ENCODE measurements around the gene LCN10. TPM values are rescaled to one million over a fixed set of nuclear protein-coding genes. Genes with fewer than 3 reads are reported as not detected.
A peak's percentile ranks its signal among the peaks of the same experiment; 100 is the strongest.

The LCN10 gene
- total RNA-seq, 1 experiment from 2014 or later, result 1.5 TPM

DNA sequence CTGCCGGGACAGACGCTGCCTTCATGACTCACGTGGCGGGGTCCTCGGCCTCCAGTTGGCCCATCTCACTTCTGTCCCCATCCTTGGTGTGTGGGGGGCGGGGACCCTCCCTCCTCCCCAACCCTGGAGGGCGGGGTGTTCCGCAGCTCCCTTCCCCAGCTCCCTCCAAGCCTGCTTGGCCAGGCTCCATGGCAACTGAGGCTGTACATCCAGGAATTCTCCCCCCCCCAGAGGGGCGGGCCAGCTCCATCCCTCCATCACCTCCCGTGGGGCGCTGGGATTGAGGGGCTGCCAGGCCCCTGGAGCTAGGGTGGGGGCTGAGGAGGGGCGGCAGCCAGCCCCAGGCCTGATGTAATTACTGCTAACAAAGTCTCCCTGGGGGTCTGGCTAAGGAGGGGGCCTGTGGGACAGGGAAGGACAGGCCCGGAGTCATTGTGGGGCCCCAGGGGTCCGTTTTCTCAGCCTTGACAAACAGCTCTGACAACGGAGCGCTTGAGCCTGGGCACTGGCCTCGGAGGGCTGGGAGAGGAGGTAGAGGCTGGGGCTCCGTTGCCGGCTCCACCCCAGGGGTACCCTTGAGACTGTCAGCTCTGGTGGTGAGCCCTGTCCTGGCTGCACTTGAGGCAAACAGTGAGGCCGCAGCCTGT is 22.4 kb downstream of the LCN10 start:
- no CpG with 5 or more reads among the region's 20 CpGs for WGBS (ENCODE audit: extremely low coverage, insufficient read length, low lambda C conversion rate)

More for the DNA sequence above, 22.4 kb downstream of the LCN10 start:
- H3K23me2 ChIP-seq (ENCODE audit: insufficient read length, low read depth, low read length, poor library complexity, severe bottlenecking), result no peaks in the 10 kb centered on the region
- H3T11ph ChIP-seq (ENCODE audit: low read length), result no peak overlapping the region
- H2BK120ac ChIP-seq (ENCODE audit: low read depth, low read length, poor library complexity, severe bottlenecking), result no peak overlapping the region
- H3K4me3 Mint-ChIP-seq, result no peak overlapping the region; a peak in 1 of 5 replicates
- no peaks in the 10 kb centered on the region for H3K79me1 ChIP-seq (ENCODE audit: insufficient read depth, low read depth, low read length, poor library complexity, severe bottlenecking)
- no peak overlapping the region for H3K56ac ChIP-seq (ENCODE audit: insufficient read length, low read depth, low read length)
- no peaks in the 10 kb centered on the region for H3K79me2 ChIP-seq (ENCODE audit: insufficient read depth, low read length)
- TF ChIP-seq, protein P1, sequence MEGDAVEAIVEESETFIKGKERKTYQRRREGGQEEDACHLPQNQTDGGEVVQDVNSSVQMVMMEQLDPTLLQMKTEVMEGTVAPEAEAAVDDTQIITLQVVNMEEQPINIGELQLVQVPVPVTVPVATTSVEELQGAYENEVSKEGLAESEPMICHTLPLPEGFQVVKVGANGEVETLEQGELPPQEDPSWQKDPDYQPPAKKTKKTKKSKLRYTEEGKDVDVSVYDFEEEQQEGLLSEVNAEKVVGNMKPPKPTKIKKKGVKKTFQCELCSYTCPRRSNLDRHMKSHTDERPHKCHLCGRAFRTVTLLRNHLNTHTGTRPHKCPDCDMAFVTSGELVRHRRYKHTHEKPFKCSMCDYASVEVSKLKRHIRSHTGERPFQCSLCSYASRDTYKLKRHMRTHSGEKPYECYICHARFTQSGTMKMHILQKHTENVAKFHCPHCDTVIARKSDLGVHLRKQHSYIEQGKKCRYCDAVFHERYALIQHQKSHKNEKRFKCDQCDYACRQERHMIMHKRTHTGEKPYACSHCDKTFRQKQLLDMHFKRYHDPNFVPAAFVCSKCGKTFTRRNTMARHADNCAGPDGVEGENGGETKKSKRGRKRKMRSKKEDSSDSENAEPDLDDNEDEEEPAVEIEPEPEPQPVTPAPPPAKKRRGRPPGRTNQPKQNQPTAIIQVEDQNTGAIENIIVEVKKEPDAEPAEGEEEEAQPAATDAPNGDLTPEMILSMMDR (conservative IDR thresholded peaks at IDR 0.05), result no peak
- peak; percentile 41 for DNase-seq
- no peak overlapping the region for H2AFZ ChIP-seq (ENCODE audit: low read length)
- no peak overlapping the region for H3K23ac ChIP-seq (ENCODE audit: insufficient read length, low read depth, low read length)
- peak overlapping the region in 1 of 3 experiments; percentile 83; a peak in 3 of 7 replicates for H3K27ac Mint-ChIP-seq
- H3K27me3 ChIP-seq (ENCODE audit: insufficient read depth, low read length), result no peaks in the 10 kb centered on the region
- H3K4me1 ChIP-seq (ENCODE audit: insufficient read depth, low read length), result no peaks in the 10 kb centered on the region
- no peak overlapping the region for H3K9ac ChIP-seq (ENCODE audit: extremely low read depth, insufficient read length, low read length)
- no peak overlapping the region for H3K27ac ChIP-seq (ENCODE audit: insufficient read length, low read depth, low read length)
- H2BK5ac ChIP-seq (ENCODE audit: insufficient read length, low read length), result no peak overlapping the region
- no peaks in the 10 kb centered on the region; a peak in 1 of 5 replicates for H3K9me3 Mint-ChIP-seq
- H4K5ac ChIP-seq (ENCODE audit: insufficient read length, low read depth, low read length), result no peak overlapping the region
- no peak overlapping the region for H2AK5ac ChIP-seq (ENCODE audit: insufficient read length, low read length)
- no peak overlapping the region for H4K91ac ChIP-seq (ENCODE audit: insufficient read length, low read depth, low read length)
- no peaks in the 10 kb centered on the region; the same call in 1 of the 2 replicates for H3K27me3 Mint-ChIP-seq (ENCODE audit: low read depth)
- no peak overlapping the region for H2BK20ac ChIP-seq (ENCODE audit: low read depth, low read length, poor library complexity, severe bottlenecking)
- H3K9me3 ChIP-seq (ENCODE audit: control insufficient read depth, low read depth, low read length), result no peaks in the 10 kb centered on the region
- H4K8ac ChIP-seq (replicated peaks; ENCODE audit: insufficient read length, low read depth, low read length), result no peak overlapping the region
- no peaks in the 10 kb centered on the region for H4K20me1 ChIP-seq (ENCODE audit: control insufficient read depth, insufficient read depth, insufficient read length)
- no peak overlapping the region for H3K4me2 ChIP-seq (ENCODE audit: insufficient read depth, insufficient read length, low read length)
- no peak overlapping the region for H3K18ac ChIP-seq (ENCODE audit: insufficient read length, low read depth, low read length)
- peaks cover 15 to 30% (median 23%) of the 10 kb centered on the region in 3 experiments; a peak in 6 of 7 replicates for H3K36me3 Mint-ChIP-seq (ENCODE audit: insufficient read depth in 1 of 3, low read depth in 3 of 3)
- H3K4me1 Mint-ChIP-seq, result peaks cover 3 to 6% of the 10 kb centered on the region in 2 experiments; a peak in 2 of 4 replicates
- no peak overlapping the region for H3K4ac ChIP-seq (ENCODE audit: low read depth, low read length)
- H2BK15ac ChIP-seq (ENCODE audit: low read depth, low read length), result no peak overlapping the region
- H2BK12ac ChIP-seq (ENCODE audit: insufficient read length, low read depth, low read length), result no peak overlapping the region
- H3K14ac ChIP-seq (ENCODE audit: insufficient read depth, low read length), result no peak overlapping the region; the same call in 1 of the 2 replicates
